GM18861 (cell line): ENCODE data around the gene ABHD17C.

Source experiments
- ATAC-seq: cut with Tn5 transposase; IDR thresholded peaks from one replicate; pipeline ENCODE4 v1.9.1; 2021; ENCODE audit not compliant: unreplicated experiment

The ABHD17C gene

DNA sequence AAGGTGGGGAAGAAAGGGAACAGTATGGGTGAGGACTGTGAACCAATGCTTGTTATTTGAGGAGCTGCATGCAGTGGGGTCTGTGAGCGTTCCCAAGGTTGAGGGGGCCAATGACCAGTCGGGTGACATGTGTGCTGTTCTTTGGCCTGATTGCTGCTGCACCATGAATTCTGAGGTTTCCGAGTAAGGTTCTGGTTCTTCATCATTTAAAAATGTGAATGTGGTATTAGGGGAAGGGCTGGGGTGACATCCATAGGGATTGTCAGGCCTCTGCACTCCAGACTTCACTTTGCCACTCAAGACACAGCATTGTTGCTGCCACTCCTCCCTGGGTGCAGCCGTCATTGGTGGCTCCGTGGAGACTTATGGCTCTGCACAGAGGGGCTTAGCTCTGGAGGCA is 32.5 kb downstream of the ABHD17C start:
- ATAC-seq, result no peak

- ATAC-seq, result no peak
Measured at GRCh38 chr15:80730387-80730786, 35.3 kb downstream of the ABHD17C start.

- no peak for ATAC-seq
Measured at GRCh38 chr15:80730926-80731325, 35.8 kb downstream of the ABHD17C start.

- no peak for ATAC-seq
Measured at GRCh38 chr15:80732167-80732566, 37.1 kb downstream of the ABHD17C start.

- ATAC-seq, result no peak
Measured at GRCh38 chr15:80732818-80733217, 37.7 kb downstream of the ABHD17C start.

DNA sequence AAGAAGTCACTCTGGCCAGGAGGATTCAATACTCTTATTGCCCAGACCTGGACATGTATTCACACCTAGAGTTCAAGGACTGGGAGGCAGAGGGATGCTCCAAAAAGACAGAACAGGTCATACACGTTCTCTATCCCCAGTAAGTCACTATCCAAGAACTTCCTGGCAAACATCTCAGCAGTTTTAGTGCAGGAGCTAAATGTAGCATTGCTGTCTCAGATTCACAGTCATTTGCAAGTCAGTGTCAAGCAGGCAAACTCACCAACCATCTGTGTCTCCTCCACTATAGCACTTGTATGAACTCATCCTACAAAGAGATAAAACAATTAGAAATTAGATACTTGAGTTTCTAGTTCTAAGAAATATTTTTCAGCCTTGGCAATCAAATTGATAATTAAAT is 38.4 kb downstream of the ABHD17C start:
- no peak for ATAC-seq

DNA sequence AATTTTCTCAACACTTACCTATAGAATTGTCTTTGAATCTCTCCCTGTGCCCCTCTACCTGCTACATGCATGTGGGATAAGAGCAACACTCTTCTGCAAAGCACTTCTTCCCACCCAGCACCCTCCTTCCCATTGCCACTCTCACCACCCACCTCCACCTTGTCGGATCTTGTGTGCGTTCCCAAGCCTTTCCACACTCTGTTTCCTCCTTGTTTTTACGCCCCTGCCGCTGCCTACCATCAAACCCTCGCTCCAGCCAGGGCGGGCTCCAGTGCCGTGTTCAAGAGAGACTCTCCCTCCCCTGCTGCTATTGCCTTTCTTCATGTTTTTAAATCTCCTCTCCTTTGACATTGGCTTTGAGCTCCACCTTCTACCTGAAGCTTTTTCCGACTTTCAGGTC is 40.2 kb downstream of the ABHD17C start:
- ATAC-seq, result no peak

GRCh38 chr15:80736560-80736959 is 41.5 kb downstream of the ABHD17C start:
- ATAC-seq, result no peak

- no peak for ATAC-seq
Measured at GRCh38 chr15:80739919-80740318, 44.8 kb downstream of the ABHD17C start.

DNA sequence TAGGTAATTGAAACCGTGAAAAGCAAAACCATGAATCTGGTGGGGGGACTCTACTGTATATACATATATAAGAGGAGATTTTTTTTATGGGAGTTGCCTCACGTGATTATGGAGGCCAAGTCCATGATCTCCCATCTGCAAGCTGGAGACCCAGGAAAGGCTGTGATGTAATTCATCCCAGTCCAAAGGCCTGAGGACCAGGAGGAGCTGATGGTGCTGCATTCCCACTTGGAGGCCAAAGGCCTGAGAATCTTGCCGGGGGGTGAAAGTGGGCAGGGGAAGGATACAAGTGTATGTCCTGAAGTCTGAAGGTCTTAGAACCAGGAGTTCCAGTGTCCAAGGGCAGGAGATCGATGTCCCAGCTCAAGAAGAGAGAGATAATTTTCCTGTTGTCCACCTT is 47.0 kb downstream of the ABHD17C start:
- ATAC-seq, result no peak

DNA sequence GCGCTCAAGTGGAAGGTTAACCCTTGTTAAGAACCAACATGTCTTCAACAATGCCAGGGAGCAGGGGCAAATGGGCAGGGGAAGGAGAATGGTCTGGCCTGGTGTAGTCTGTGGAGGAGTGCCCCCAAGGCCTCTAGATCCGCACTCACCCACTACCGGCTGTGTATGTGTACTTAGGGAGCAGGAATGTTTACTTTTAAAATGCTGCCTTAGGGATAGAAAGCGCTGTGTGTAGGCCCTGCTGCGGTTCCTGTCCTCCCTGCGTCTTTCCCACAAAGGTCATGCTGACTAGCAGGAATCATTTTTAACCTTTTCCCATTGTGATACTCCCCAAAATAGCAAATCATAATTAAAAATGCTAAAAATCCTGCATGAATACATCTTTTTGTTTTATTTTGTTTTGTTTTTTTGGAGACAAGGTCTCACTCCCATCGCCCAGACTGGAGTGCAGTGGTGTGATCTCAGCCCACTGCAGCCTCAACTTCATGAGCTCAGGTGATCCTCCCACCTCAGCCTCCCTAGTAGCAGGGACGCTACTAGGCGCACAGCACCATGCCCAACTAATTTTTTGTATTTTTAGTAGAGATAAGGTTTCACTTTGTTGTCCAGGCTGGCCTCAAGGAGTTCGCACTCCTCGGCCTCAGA is 48.2 kb downstream of the ABHD17C start:
- ATAC-seq, result no peak

GRCh38 chr15:80744415-80744814 is 49.3 kb downstream of the ABHD17C start:
- ATAC-seq, result no peak

GRCh38 chr15:80744826-80745225 is 49.7 kb downstream of the ABHD17C start:
- no peak for ATAC-seq

DNA sequence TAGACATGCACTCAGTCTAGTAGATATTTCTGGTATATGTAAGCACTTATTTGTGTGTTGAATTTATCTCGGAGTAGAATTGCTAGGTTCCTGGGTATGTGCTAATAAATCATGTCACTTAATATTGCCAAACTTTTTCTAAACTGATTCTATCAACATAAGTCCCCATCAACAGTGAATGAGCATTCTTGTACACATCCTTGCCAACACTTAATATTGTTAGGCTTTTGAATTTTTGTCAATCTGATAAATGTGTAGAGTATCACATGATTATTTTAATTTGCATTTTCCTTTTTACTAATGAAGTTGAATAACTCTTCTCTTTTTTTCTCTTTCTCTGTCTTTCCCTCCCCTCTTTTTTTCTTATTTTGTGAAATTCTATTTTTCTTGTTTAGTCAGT is 50.8 kb downstream of the ABHD17C start:
- ATAC-seq, result no peak

DNA sequence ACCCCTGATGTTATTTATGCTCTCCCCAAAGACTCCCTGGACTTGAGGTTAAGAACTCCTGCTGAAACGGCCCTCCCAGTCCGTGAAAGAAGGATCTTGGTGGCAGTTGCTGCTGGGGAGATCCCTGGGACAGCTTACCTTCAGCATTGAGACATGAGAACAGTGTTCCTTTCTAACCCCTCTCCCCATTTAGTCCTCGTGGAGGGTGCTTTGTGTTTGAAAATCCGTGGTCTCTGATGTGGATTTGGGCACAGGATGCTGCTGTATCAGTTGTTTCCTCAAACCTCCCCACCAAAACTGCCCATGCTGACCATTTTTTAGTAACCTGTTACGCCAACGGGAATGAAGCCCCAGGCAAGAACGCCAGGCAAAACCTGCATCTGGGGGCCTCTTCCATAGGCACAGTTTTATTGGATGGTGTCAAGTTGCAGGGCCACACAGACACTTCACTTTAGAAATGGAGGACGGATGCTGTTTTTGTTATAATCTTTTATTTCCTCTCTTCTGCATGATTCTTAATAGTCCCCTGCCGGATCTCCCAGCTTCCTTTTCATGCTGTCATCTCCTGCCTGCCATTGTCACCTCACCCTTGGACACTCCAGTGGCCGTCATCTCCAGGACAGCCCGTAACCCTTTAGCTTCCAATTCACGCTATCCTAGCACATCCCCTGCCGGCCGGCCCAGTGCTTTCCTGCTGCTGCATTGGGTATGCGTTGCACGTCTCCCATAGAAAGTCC is 52.4 kb downstream of the ABHD17C start:
- ATAC-seq, result no peak

DNA sequence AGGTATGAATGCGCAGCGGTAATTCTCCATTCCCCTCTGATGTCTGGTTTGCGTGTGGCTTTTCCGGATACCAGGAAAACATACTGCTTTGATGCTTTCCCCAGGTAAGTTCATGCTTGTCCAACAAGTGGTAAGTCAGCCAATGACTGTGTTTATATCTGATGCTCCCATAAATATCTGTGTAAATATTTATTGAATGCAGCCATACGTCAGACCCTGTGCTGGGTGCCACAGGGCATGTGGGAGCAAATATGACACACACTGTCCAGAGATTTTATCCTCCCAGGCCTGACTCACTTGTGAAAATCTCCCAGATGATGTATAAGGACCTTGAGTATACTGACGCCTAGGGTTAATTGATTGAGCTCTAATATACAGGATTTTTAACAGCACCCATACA is 54.5 kb downstream of the ABHD17C start:
- no peak for ATAC-seq

DNA sequence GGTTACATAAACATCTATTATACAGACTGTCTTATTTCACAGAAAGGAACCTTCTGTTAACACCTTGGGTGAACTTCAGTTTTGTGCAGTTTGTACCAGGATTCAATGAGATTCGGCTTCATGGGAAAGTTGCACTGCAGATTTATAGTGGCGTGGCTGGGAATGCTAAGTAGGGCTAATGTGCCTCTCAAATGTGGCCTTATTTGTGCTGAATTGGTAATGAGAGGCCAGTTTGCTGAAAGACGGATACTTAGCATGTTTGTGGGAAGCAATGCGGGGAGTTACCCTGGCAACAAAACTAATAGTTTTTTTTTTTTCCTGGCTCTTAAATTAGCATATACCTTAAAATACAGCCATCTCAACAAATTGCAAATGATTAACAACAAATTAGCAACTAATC is 55.5 kb downstream of the ABHD17C start:
- ATAC-seq, result no peak

DNA sequence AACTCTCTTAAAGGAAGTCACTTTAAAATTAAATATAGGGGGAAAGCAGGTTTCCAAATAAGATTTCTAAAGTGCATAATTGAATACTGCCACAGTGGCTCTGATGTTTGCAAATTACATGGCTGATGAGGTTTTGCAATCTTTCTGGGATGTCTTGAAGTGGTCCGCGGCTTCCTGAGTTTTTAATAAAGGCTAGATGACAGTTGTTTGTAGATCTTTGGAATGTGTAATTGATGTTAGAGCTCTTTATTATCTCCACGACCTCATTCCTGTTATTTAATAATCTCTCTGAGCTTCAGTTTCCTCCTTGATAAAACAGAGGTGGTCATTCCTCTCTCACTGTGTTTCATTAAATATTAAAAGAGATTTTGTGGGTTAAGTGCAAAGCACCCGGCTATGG is 57.1 kb downstream of the ABHD17C start:
- no peak for ATAC-seq

- no peak for ATAC-seq
Measured at GRCh38 chr15:80753161-80753560, 58.1 kb downstream of the ABHD17C start.

DNA sequence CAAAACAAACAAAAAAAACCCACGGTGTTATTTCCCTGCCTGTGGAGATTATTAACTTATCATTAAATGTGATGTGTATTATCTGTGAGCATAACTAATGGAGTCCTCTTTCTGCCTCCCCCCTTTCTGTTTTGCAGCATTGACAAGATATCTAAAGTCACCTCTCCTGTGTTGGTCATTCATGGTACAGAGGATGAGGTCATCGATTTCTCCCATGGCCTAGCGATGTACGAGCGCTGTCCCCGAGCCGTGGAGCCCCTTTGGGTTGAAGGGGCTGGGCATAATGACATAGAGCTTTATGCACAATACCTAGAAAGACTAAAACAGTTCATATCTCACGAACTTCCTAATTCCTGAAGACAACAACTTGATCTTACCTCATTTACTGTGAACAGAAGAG is 58.9 kb downstream of the ABHD17C start:
- no peak for ATAC-seq

- ATAC-seq, result no peak
Measured at GRCh38 chr15:80755885-80756284, 60.8 kb downstream of the ABHD17C start.

- ATAC-seq, result no peak
Measured at GRCh38 chr15:80758130-80758745, 63.1 kb downstream of the ABHD17C start.
